ENCODE results near the gene AMOTL1.

AMOTL1 gene

DNA sequence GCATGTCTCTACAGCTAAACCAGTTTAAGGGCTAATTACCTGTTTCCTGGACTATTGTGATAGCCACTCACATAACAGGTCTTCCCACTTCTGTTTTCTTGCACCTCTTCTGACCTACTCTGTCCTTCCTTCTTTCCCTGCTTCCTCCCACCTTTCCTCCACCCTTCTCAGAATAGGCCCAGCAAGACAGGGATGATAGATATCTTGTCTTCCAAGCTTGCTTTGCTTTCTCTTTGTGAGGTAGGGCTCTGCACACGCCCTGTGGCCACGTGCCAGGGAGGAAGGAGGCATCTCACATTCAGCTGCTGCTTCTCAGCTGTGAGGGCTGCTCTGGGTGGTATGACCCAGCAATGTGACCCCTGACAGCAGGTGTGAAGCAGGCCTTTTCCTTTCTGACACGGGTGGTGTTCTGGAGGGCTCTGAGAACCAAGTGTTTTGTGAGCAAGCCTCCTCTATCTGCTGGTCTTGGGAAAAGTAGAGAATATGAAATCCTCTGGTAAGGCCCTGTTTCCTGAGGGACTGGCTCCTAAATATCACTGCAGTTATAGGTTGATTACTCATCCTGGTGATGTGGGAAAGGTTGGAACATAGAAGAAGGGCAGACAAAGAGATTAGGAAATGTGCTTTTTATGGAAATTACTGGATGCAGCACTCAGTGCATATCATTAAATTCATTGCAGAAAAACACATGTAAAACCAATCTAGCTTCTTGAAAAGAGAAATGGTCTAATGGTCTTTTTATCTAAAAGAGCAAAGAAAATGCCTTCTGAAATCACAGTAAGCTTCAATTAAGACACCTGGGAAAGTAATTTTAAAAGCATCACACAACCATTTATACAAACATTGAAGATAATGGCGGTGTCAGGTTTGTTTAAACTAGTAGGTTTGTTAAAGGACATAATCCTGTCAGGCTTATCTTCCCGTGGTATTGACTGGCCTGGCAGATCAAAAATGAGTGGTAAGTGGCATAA lies 8.5 kb downstream of the AMOTL1 start:
- H3K27ac ChIP-seq: peak overlapping the region; percentile 16; the same call in 1 of the 2 replicates

GRCh38 chr11:94780432-94780831 lies 12.3 kb downstream of the AMOTL1 start:
- no peak for TF ChIP-seq ZFX (IDR thresholded peaks at IDR 0.05)
- no peak for TF ChIP-seq CTCF (conservative IDR thresholded peaks at IDR 0.05)
- no peak overlapping the region for H3K27ac ChIP-seq

More for the DNA sequence above, 8.5 kb downstream of the AMOTL1 start:
- TF ChIP-seq CTCF (conservative IDR thresholded peaks at IDR 0.05): no peak
- TF ChIP-seq ZFX (IDR thresholded peaks at IDR 0.05): no peak

DNA sequence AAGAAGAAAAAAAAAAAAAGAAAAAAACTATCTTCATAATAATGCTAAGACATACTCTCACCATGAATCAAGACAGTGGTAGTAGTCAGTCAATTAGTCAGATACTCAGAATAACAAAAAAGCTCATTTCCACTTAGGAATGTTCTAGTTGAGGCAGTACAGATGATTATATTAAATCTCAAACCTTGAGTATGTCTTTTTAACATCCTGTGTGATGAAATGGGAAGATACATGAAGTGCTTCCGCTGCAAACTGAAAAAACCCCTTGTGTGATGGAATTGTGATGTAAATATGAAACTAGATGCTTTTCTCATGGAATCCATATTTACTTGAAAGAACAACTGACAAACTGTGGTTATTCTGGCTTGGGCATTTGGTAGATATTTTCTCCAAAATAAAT lies 13.7 kb downstream of the AMOTL1 start:
- no peak overlapping the region for H3K27ac ChIP-seq
- TF ChIP-seq CTCF (conservative IDR thresholded peaks at IDR 0.05) (no peak), ZFX (IDR thresholded peaks at IDR 0.05) (no peak)

DNA sequence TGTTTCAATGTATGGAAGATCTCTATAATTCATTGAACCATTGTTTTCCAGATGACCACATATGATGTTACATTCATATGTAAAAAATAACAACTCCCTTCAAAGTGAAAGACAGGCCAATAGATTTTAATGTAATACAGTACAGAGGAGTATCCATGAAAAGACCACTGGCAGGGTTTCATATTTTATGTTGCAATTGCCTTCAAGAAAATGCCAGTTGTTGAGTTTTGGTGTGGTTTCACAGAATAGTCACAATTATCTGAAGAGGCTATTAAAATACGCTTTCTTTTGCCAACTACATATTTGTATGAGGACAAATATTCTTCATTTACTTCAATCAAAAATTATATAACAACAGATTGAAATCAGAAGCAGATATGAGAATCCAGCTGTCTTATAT lies 14.3 kb downstream of the AMOTL1 start:
- no peak for TF ChIP-seq CTCF (conservative IDR thresholded peaks at IDR 0.05)
- TF ChIP-seq ZFX (IDR thresholded peaks at IDR 0.05): no peak
- H3K27ac ChIP-seq: no peak overlapping the region

- no peak overlapping the region for H3K27ac ChIP-seq
- TF ChIP-seq ZFX (IDR thresholded peaks at IDR 0.05) (no peak), CTCF (conservative IDR thresholded peaks at IDR 0.05) (no peak)
Observed at GRCh38 chr11:94784884-94785283, 16.7 kb downstream of the AMOTL1 start.

DNA sequence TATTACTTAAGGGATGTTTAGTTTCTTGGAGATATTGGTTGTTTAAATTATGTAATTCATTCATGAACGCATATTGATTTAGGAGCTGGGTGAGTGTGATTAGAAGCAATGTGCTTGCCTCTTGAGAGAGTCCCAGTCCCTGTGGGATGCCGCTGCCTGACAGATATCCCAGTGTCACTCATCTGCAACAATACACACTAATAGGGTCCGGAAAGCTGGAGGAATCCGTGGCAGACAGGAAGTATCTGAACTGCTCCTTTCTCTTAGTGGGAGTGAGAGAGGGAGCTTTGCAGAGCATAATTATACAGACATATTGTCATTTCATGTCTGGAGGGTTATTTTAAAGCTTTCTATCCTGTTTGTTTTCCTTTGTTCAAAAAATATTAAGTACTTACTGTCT lies 17.4 kb downstream of the AMOTL1 start:
- no peak overlapping the region for H3K27ac ChIP-seq
- TF ChIP-seq CTCF (conservative IDR thresholded peaks at IDR 0.05) (no peak), ZFX (IDR thresholded peaks at IDR 0.05) (no peak)
